ACC112 (cell line): ENCODE data around the gene TPI1.
"Not testable (repeated sequence)": the region's sequence is repeated elsewhere in the genome, so short reads cannot be mapped to it uniquely, and the experiment has no call there.

Source experiments
- H2AFZ ChIP-seq: fragments of 200-600 bp; sonication (generic); one replicate; pipeline ENCODE4 v1.6.0; 2017; ENCODE audit warnings: antibody characterized with exemption, low read length; ENCODE audit not compliant: unreplicated experiment
- H3K27ac ChIP-seq: fragments of 200-600 bp; sonication (generic); 2 replicates; pipeline ENCODE4 v1.5.1; 2014; ENCODE audit warnings: low read depth, mild to moderate bottlenecking, antibody characterized with exemption, low read length, moderate library complexity
- H3K27me3 ChIP-seq: fragments of 200-600 bp; sonication (generic); 2 replicates; pipeline ENCODE4 v1.6.1; 2014; ENCODE audit warnings: mild to moderate bottlenecking, antibody characterized with exemption, low read length, moderate library complexity, mixed read lengths; ENCODE audit not compliant: insufficient read depth
- H3K36me3 ChIP-seq: fragments of 200-600 bp; sonication (generic); 2 replicates; pipeline ENCODE4 v1.6.1; 2016; ENCODE audit warnings: mild to moderate bottlenecking, antibody characterized with exemption, low read length, moderate library complexity, mixed read lengths; ENCODE audit not compliant: insufficient read depth
- H3K4me1 ChIP-seq: fragments of 200-600 bp; sonication (generic); one replicate; pipeline ENCODE4 v1.6.1; 2016; ENCODE audit warnings: low read length, mixed read lengths; ENCODE audit not compliant: insufficient read depth, unreplicated experiment, control insufficient read depth
- H3K4me3 ChIP-seq: fragments of 200-600 bp; sonication (generic); 2 replicates; pipeline ENCODE4 v1.5.1; 2014; ENCODE audit warnings: mild to moderate bottlenecking, low read depth, low read length
- H3K79me2 ChIP-seq: fragments of 200-600 bp; sonication (generic); one replicate; pipeline ENCODE4 v1.6.0; 2016; ENCODE audit warnings: low read length; ENCODE audit not compliant: control insufficient read depth, unreplicated experiment, insufficient read depth

The TPI1 gene

DNA sequence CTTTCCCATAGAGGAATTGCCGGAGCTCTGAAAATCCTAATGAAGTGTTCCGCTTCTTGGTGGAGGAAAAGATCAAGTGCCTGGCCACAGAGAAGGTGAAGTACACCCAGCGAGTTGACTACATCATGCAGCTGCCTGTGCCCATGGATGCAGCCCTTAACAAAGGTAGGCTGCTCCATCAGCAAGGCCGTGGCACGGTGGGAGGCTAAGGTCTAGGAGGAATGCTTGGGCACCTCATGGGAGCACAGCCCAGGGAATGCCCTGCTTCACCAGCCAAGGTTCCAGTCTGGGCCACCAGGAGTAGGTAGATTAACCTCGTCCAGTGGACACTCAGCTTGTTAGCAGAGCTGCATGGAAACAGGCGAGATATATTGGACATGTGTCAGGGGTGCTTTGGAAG is 6.4 kb upstream of the TPI1 start:
- Histone ChIP-seq H3K4me1 (no peaks in the 10 kb centered on the region), H3K4me3 (no peak overlapping the region), H3K27me3 (no peaks in the 10 kb centered on the region), H3K36me3 (peaks cover 29% of the 10 kb centered on the region), H3K27ac (no peak overlapping the region), H2AFZ (no peak overlapping the region), H3K79me2 (no peaks in the 10 kb centered on the region)

- H2AFZ ChIP-seq, result no peak overlapping the region
- H3K27me3 ChIP-seq, result no peaks in the 10 kb centered on the region
- no peaks in the 10 kb centered on the region for H3K4me1 ChIP-seq
- no peak overlapping the region for H3K4me3 ChIP-seq
- no peaks in the 10 kb centered on the region for H3K79me2 ChIP-seq
- peaks cover 29% of the 10 kb centered on the region for H3K36me3 ChIP-seq
- H3K27ac ChIP-seq, result no peak overlapping the region
Measured at GRCh38 chr12:6861391-6861790, 5.9 kb upstream of the TPI1 start.

GRCh38 chr12:6863033-6863432 is 4.3 kb upstream of the TPI1 start:
- Histone ChIP-seq H3K4me3 (no peak overlapping the region), H3K27me3 (no peaks in the 10 kb centered on the region), H2AFZ (no peak overlapping the region), H3K27ac (no peak overlapping the region), H3K4me1 (peaks cover 7% of the 10 kb centered on the region), H3K36me3 (peaks cover 21% of the 10 kb centered on the region; the same call in 1 of the 2 replicates), H3K79me2 (peaks cover 7% of the 10 kb centered on the region)

DNA sequence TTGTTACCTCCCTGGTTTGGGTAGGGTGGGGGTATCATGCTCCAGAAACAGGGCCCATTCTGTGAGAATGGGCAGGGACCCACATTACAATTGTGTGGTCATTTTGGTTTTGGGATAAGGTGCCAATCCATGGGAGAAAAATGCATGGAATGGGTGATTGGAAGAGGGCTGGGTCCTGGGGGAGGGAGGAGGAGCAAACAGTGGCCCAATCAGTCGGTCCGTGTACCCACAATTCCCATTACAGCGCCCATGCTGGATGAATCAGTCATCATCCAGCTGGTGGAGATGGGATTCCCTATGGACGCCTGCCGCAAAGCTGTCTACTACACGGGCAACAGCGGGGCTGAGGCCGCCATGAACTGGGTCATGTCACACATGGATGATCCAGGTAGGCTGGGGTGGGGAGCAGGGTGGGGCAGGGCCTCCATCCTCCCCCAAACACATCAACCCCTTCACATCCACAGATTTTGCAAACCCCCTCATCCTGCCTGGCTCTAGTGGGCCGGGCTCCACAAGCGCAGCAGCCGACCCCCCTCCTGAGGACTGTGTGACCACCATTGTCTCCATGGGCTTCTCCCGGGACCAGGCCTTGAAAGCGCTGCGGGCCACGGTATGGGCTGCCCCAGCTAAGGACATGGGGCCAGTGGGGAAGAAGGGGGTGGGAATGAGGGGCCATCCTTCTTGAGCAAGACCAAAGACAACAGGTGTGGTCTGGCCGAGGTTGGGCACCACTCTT is 3.6 kb upstream of the TPI1 start:
- Histone ChIP-seq H3K4me3 (no peak overlapping the region), H3K79me2 (peaks cover 14% of the 10 kb centered on the region), H3K4me1 (peaks cover 7% of the 10 kb centered on the region), H3K36me3 (peaks cover 20% of the 10 kb centered on the region; the same call in 1 of the 2 replicates), H3K27me3 (no peaks in the 10 kb centered on the region), H2AFZ (no peak overlapping the region), H3K27ac (no peak overlapping the region)

GRCh38 chr12:6865307-6865706 is 2.0 kb upstream of the TPI1 start:
- H3K79me2 ChIP-seq, result peaks cover 28% of the 10 kb centered on the region
- peaks cover 19% of the 10 kb centered on the region for H3K4me1 ChIP-seq
- H3K27me3 ChIP-seq, H2AFZ ChIP-seq, H3K4me3 ChIP-seq, H3K27ac ChIP-seq: not testable (repeated sequence)
- H3K36me3 ChIP-seq, result peaks cover 25% of the 10 kb centered on the region; the same call in 1 of the 2 replicates

DNA sequence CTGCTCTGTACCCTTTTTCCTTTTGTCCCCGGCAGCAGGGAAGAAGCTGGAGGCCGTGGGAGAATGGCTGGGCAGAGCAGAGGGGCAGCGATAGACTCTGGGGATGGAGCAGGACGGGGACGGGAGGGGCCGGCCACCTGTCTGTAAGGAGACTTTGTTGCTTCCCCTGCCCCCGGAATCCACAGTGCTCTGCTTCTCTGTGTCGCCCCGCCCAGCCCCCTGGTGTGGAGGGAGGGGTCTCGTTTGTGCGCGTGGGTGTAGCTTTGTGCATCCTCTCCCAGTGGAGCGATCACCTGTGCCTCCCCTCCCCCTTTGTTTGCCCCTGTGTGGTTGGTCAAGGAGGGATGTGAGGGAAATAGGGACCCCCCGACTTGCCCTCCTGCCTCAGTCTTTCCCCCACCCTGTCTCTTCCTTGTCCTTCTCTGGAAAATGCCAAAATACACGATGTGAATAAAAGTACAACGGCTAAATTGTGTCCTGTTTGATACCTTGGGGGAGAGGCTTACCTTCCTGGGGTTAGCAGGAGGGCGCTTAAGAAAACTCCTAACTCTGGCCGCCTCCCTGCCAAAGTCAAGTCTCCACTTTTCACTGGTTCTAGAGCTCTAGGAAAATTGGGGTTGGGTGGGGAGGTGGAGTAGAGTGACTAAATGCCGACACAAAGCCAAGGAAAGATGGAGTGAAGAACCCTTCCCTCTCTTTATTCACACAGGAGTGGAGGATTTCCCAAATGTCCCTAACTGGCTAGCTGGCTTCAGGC is 990 bp upstream of the TPI1 start:
- Histone ChIP-seq H2AFZ (peak overlapping the region; percentile 39), H3K36me3 (peaks cover 19% of the 10 kb centered on the region; the same call in 1 of the 2 replicates), H3K27me3 (no peaks in the 10 kb centered on the region), H3K4me1 (peaks cover 29% of the 10 kb centered on the region), H3K79me2 (peaks cover 31% of the 10 kb centered on the region), H3K27ac (no peak overlapping the region), H3K4me3 (peak overlapping the region; percentile 89)

GRCh38 chr12:6866920-6867412 is 365 bp upstream of the TPI1 start:
- Histone ChIP-seq H3K27me3 (no peaks in the 10 kb centered on the region), H3K79me2 (peaks cover 31% of the 10 kb centered on the region), H3K27ac (no peak overlapping the region; the same call in 1 of the 2 replicates), H3K4me3 (peak overlapping the region; percentile 89), H3K36me3 (peaks cover 16% of the 10 kb centered on the region; the same call in 1 of the 2 replicates), H2AFZ (peak overlapping the region; percentile 39), H3K4me1 (peaks cover 35% of the 10 kb centered on the region)

DNA sequence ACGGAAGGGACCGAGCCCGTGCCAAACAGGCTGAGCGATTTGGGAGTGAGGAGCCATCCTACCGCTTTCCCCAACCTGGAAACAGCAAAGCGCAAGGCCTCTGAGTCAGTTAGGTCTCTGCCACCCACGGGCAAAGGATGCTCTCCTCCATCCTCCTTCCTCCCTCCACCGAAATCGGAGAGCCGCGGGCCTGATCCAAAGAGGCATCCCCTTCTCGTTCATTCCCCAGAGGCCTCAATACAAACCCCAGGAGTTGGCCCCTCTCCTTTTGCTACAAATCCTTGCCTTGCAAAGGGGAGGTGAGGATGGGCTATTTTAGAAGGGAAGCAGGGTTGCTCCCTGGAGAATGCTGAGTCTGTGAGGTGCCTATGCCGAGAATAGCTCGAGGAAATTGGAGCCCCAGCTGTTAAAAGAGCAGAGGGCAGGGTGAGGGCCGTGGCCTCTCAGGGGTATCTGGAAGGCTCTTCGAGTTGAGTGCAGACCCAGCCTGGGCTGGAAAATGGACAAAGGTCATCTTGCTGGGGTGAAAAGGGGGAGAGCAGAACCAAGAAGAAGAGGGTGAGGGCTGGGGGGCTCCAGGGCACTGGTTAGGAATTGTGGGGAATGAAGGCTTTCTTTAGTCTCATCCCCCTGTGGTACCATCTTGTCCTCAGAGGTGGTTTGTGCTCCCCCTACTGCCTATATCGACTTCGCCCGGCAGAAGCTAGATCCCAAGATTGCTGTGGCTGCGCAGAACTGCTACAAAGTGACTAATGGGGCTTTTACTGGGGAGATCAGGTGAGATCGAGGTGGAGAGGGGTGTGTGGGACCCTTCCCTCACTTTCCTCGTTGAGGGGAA is 1.1 kb downstream of the TPI1 start:
- Histone ChIP-seq H3K27ac (peak overlapping the region; percentile 83), H3K27me3 (no peaks in the 10 kb centered on the region), H2AFZ (no peak overlapping the region), H3K4me3 (peak overlapping the region; percentile 89), H3K36me3 (peaks cover 12% of the 10 kb centered on the region; the same call in 1 of the 2 replicates), H3K4me1 (peaks cover 38% of the 10 kb centered on the region), H3K79me2 (peaks cover 31% of the 10 kb centered on the region)

GRCh38 chr12:6869049-6870021 is 2.0 kb downstream of the TPI1 start:
- peak overlapping the region; percentile 89 for H3K4me3 ChIP-seq
- H2AFZ ChIP-seq, result no peak overlapping the region
- H3K27me3 ChIP-seq, result no peaks in the 10 kb centered on the region
- H3K79me2 ChIP-seq, result peaks cover 31% of the 10 kb centered on the region
- H3K36me3 ChIP-seq, result peaks cover 12% of the 10 kb centered on the region; the same call in 1 of the 2 replicates
- peak overlapping the region; percentile 83 for H3K27ac ChIP-seq
- H3K4me1 ChIP-seq, result peaks cover 38% of the 10 kb centered on the region
